Breast epithelium (tissue), 3 donors: ENCODE data around the gene ZC2HC1B.

ENCODE experiments used
- CTCF ChIP-seq, 3 donors: fragments of 450-650 bp; IDR thresholded peaks; one replicate each; pipeline ENCODE4 v1.5.1; 2016 to 2017; ENCODE audit warnings: antibody characterized with exemption in 3 of 3, mild to moderate bottlenecking in 3 of 3, moderate library complexity in 3 of 3
- POLR2A ChIP-seq: fragments of 450-650 bp; IDR thresholded peaks from one replicate; pipeline ENCODE4 v1.6.1; 2016; ENCODE audit warnings: antibody characterized with exemption, mild to moderate bottlenecking, moderate library complexity

GRCh38 chr6:143939364-143939763 lies 75.1 kb downstream of the ZC2HC1B start:
- TF ChIP-seq CTCF (IDR thresholded peaks at IDR 0.05) (no peak), POLR2A (no peak)
